ENCODE data around the gene ZNF575. TPM values are rescaled to one million over a fixed set of nuclear protein-coding genes. Genes with fewer than 3 reads are reported as not detected.

The ZNF575 gene
- total and polyA plus RNA-seq, 2 experiments from 2014 or later = 3.1 TPM; not detected in 1

DNA sequence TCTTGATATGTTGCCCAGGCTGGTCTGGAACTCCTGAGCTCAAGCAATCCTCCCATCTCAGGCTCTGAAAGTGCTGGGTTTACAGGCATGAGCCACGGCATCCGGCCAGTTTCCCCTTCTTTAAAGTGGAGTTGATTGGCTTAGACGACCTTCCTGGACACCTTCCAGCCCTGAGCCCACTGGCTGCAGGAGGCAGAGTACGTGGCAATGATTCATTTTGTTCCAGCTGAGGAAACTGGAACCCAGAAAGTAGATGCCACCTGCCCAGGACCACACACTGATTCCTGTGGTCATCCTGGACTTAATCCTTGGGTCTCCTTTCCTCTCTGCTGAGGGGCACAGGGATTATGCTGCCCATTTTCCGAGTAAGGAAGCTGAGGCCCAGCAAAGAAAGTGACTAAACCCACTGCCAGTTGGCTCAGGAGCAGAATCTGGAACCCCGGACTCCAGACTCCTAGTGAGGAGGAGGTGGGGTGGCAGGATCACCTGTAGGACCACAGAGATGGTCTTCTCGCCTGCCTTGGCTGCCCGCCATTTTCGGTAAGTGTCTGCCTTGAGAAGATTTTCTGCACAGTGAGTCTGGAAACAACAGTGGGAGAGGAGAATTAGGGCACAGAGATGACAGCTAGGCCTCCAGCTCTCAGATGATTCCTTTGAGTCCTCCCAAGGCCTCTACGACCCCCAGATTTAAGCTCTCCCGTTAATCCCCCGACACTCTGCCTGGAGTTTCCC is 41.6 kb downstream of the ZNF575 start:
- DNase-seq (ENCODE audit: low spot score) = no peak
- WGBS (ENCODE audit: low lambda C conversion rate, missing lambda C conversion rate) = 53% methylated on average over 12 of the region's 12 CpGs
- H3K4me2 ChIP-seq = peak overlapping the region; percentile 75

DNA sequence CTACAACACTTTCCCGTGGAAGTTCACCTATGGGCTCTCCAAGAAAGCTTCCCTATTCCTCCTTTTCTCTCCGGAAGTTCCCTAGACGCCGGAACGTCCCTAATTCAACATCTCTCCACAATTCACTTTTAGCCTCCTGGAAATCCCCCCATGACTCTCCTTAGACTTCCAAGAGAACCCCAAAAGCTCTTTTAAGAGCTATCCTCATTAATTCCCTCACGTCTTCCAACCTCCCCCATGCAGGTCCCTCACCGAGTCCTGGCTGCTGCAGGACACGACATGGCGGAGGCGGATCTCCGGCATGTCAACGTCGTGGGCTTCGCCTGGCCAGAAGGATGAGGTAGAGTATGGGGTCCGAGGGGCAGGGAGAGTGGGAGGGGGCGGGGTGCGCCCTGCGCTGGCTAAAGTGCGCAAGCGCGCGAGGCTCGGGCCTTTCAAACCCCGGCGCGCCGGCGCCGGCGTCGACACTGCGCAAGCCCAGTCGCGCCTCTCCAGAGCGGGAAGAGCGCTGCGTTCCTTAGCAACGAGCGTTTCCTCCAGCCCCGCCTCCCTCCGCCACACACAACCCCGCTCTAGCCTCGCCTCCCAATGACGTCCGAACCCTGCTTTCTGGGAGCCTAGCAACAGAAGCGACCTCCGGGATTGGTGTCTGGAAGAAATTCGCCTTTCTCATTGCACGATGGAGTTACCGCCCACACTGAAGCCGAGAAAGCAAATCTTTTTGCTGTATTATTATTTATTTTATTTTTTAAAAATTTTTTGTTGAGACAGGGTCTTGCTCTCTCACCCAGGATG is 42.4 kb downstream of the ZNF575 start, which contains the start of the genes PINLYP and XRCC1:
PINLYP (plus strand) TSS at position 646 of the 795 bp plus-strand sequence. CDS start 1,391 bp downstream, outside the sequence.
XRCC1 (minus strand) TSS at position 372 of the 795 bp plus-strand sequence; CDS start at position 303, 69 bp downstream.
- no peaks in the 10 kb centered on the region for H3K9me3 ChIP-seq (ENCODE audit: low read depth)
- peak within 1 kb of the TSS; percentile 50 for H3K4me3 ChIP-seq
- H4K20me1 ChIP-seq (ENCODE audit: insufficient read depth, poor library complexity, severe bottlenecking) = no peaks in the 10 kb centered on the region
- H3K27ac ChIP-seq = peak within 1 kb of the TSS; percentile 83
- no peak for TF ChIP-seq EZH2phosphoT487 (IDR thresholded peaks at IDR 0.05; ENCODE audit: low read depth, severe bottlenecking, unreplicated experiment)
- TF ChIP-seq EZH2 (IDR thresholded peaks at IDR 0.05; ENCODE audit: borderline replicate concordance) = no peak
- TF ChIP-seq, protein P1, sequence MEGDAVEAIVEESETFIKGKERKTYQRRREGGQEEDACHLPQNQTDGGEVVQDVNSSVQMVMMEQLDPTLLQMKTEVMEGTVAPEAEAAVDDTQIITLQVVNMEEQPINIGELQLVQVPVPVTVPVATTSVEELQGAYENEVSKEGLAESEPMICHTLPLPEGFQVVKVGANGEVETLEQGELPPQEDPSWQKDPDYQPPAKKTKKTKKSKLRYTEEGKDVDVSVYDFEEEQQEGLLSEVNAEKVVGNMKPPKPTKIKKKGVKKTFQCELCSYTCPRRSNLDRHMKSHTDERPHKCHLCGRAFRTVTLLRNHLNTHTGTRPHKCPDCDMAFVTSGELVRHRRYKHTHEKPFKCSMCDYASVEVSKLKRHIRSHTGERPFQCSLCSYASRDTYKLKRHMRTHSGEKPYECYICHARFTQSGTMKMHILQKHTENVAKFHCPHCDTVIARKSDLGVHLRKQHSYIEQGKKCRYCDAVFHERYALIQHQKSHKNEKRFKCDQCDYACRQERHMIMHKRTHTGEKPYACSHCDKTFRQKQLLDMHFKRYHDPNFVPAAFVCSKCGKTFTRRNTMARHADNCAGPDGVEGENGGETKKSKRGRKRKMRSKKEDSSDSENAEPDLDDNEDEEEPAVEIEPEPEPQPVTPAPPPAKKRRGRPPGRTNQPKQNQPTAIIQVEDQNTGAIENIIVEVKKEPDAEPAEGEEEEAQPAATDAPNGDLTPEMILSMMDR (IDR thresholded peaks at IDR 0.05; ENCODE audit: poor library complexity) = no peak
- H3K4me2 ChIP-seq = peak within 1 kb of the TSS; percentile 75
- no peaks in the 10 kb centered on the region for H3K27me3 ChIP-seq
- H3K36me3 ChIP-seq (replicated peaks; ENCODE audit: insufficient read depth, low read depth) = no peaks in the 10 kb centered on the region
- under 1% methylated on average over 51 of the region's 51 CpGs for WGBS (ENCODE audit: low lambda C conversion rate, missing lambda C conversion rate)
- peak; percentile 99 for DNase-seq (ENCODE audit: low spot score)
- peak within 1 kb of the TSS; percentile 84 for H2AFZ ChIP-seq
- no peaks in the 10 kb centered on the region for H3K9me2 ChIP-seq (replicated peaks; ENCODE audit: insufficient read depth)
- H3K79me2 ChIP-seq = peaks cover 31% of the 10 kb centered on the region
- peaks cover 10% of the 10 kb centered on the region for H3K4me1 ChIP-seq (ENCODE audit: insufficient read depth)

More for the DNA sequence above, 41.6 kb downstream of the ZNF575 start:
- Histone ChIP-seq H3K4me3 (peak overlapping the region; percentile 50), H2AFZ (peak overlapping the region; percentile 84), H3K4me1 (ENCODE audit: insufficient read depth) (peaks cover 8% of the 10 kb centered on the region), H3K36me3 (replicated peaks; ENCODE audit: insufficient read depth, low read depth) (no peaks in the 10 kb centered on the region), H4K20me1 (ENCODE audit: insufficient read depth, poor library complexity, severe bottlenecking) (no peaks in the 10 kb centered on the region), H3K27ac (peak overlapping the region; percentile 83), H3K9me3 (ENCODE audit: low read depth) (no peaks in the 10 kb centered on the region), H3K79me2 (peaks cover 36% of the 10 kb centered on the region), H3K9me2 (replicated peaks; ENCODE audit: insufficient read depth) (no peaks in the 10 kb centered on the region), H3K27me3 (no peaks in the 10 kb centered on the region)
- TF ChIP-seq, protein P1 (IDR thresholded peaks at IDR 0.05; ENCODE audit: poor library complexity) = no peak
- TF ChIP-seq EZH2 (IDR thresholded peaks at IDR 0.05; ENCODE audit: borderline replicate concordance) = no peak

DNA sequence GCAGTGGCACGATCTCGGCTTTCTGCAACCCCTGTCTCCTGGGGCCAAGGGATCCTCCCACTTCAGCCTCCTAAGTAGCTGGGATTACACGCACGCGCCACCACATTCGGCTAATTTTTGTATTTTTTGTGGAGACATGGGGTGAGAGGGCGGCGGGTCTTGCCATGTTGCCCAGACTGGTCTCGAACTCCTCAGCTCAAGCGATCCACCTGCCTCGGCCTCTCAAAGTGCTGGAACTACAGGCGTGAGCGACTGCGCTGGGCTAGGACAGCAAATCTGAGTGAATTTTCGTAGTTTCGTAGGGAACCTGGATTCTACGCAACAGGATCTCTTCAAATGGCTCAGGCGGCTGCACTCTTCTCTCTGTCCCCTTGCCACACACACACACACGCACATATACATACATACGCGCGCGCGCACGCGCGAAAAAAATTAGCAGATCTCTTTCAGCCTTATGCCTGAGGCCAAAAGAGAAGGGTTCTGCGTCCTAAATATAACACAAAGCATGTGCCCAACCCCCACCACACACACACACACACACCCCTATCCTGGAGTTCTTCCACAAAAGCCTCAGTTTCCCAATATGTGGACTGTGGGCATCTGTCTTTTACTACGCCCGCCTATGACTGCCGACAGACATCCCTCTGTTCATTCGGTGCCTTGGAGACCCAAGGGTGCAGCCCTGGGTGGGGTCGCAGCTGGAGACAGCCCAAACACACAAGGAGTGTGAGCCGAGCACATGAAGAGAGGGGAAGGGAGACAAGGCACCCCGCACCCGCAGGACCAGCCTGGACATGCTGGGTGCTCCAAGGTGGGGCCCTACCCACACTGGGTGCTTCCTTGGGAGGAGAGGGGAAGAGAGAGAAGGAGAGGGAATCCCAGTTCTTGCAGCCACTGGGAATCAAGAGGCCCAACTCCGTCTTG is 43.2 kb downstream of the ZNF575 start:
- peak overlapping the region; percentile 0 for H3K4me3 ChIP-seq
- no peak for DNase-seq (ENCODE audit: low spot score)
- peak overlapping the region; percentile 73 for H2AFZ ChIP-seq
- H3K4me1 ChIP-seq (ENCODE audit: insufficient read depth) = peaks cover 15% of the 10 kb centered on the region
- H3K9me3 ChIP-seq (ENCODE audit: low read depth) = no peaks in the 10 kb centered on the region
- no peaks in the 10 kb centered on the region for H3K36me3 ChIP-seq (replicated peaks; ENCODE audit: insufficient read depth, low read depth)
- TF ChIP-seq EZH2 (IDR thresholded peaks at IDR 0.05; ENCODE audit: borderline replicate concordance) = no peak
- TF ChIP-seq, protein P1 (IDR thresholded peaks at IDR 0.05; ENCODE audit: poor library complexity) = no peak
- 84% methylated on average over 37 of the region's 37 CpGs for WGBS (ENCODE audit: low lambda C conversion rate, missing lambda C conversion rate)
- H3K27me3 ChIP-seq = no peaks in the 10 kb centered on the region
- H3K27ac ChIP-seq = peak overlapping the region; percentile 71
- H3K4me2 ChIP-seq = peak overlapping the region; percentile 75
- no peaks in the 10 kb centered on the region for H3K9me2 ChIP-seq (replicated peaks; ENCODE audit: insufficient read depth)
- peaks cover 25% of the 10 kb centered on the region for H3K79me2 ChIP-seq
- no peaks in the 10 kb centered on the region for H4K20me1 ChIP-seq (ENCODE audit: insufficient read depth, poor library complexity, severe bottlenecking)
